Stimulated activated CD4-positive, alpha-beta T cell treated with anti-CD3 and anti-CD28 coated beads, Interleukin-15, amount 100 ng/mL, for 24 hours (primary cell): ENCODE data around the gene PRRT3.
"Not testable (repeated sequence)": the region's sequence is repeated elsewhere in the genome, so short reads cannot be mapped to it uniquely, and the experiment has no call there.

Source experiments
- DNase-seq: peaks from one replicate; pipeline ENCODE4 v3.0.0-alpha.2; 2020

PRRT3 gene

DNA sequence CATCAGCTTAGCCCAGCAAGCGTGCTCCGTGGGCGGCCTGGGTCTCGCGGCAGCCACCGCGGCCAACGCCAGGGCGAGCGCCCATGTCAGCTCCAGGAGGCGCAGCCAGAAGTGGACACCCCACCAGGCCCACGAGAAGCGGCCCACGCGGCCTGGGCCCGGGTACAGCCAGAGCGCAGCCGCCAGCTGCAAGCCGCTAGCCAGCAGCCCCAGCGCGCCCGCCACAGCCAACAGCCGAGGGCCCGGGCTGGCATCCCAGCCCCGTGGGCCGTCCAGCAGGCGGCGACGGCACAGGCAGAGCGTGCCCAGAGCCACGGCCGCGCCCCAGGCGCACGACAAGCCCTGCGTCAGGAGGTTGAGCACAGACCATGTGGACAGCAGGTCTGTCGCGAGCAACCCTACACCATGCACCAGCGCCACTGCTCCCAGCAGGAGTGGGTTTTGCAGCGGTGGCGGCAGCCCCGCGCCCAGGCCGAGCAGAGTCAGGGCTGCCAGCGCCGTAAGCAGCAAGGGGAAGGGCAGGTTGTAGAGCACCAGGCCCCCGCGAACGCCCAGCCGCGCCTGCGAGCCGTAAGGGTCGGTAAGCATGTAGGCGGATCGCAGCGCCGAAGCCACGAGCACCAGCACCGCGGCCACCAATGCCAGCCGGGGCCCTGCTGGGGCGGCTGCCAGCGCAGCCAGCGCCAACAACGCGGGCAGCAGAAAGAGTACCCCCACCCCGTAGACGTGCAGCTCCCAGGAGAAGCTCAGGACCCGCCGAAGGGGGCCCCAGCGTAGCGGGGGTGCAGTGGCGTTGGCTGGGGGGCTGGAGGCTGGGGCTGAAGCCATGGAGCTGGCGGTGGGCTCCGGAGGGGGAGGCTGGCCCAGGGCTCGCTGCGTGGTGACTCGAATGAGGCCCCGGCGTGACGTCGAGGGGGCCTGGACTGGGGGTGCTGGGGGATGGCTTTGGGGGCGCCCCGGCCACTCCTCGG lies 4.9 kb downstream of the PRRT3 start:
- DNase-seq: no peak

DNA sequence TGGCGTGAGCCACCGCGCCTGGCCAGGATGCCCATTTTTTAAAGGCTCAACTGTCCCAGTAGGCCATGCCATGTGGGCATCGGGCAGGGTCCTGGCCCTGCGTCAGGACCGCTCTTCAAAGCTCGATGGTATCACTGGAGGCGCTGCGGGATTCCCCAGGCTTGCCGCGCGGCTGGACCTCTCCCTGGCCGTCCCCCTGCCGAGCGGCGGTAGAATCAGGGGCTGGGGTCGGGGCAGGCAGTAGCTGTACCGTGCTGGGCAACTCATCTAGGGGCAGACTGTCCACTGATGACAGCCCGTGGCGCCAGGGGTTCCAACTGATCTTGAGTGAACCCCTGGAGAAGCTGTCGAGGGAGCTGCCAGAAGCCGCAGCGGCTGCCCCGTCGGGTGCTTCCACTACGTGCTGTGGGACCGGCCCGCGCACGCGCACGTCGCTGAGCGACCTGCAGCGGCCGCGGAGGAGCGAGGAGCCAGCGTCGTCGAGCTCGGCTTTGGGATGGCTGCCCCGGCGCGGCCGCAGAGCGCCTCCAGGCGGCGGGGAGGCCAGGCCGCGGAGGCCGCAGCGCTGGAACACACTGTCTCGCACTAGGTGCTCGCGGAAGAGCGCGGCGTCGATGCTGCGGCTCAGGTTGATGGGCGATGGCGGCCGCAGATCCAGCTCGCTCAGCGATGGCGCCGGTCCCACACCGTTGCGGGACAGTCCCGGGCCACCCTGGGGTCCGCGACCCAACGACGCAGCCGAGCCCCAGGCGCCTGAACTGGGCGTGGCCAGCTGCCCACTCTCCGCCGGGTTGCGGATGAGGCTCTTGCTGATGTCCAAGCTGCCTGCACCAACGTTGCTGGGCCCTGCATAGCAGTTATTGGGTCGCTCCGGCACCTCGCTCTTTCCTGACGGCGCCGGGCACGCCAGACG lies 5.8 kb downstream of the PRRT3 start:
- DNase-seq: peak; percentile 85

DNA sequence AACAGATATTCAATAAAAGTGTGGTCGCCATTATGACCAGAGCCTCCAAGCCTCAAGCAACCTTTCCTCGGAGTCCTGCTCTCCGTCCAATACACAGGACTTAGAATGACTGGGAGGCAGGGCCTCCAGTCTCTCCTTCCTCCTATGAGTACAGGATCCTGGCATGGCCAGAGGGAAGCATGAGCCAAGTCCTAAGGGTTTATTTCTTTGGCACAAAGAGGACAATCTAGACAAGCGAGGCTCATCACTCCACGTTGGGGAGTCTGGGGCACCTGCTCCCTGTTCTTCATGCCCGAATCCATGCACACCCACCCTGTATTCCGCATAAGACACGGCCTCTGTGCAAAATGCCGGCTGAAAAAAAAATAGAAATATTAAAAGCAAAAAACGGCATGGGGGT lies 6.8 kb downstream of the PRRT3 start:
- DNase-seq: no peak

DNA sequence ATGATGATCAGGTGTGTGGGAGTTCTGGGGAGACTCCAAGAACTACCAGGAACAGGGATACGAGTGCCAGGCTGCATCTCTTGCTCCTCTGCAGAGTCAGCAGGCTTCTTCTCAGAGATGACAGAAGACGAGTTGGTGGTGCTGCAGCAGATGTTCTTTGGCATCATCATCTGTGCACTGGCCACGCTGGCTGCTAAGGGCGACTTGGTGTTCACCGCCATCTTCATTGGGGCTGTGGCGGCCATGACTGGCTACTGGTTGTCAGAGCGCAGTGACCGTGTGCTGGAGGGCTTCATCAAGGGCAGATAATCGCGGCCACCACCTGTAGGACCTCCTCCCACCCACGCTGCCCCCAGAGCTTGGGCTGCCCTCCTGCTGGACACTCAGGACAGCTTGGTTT lies 7.9 kb downstream of the PRRT3 start:
- DNase-seq: no peak

DNA sequence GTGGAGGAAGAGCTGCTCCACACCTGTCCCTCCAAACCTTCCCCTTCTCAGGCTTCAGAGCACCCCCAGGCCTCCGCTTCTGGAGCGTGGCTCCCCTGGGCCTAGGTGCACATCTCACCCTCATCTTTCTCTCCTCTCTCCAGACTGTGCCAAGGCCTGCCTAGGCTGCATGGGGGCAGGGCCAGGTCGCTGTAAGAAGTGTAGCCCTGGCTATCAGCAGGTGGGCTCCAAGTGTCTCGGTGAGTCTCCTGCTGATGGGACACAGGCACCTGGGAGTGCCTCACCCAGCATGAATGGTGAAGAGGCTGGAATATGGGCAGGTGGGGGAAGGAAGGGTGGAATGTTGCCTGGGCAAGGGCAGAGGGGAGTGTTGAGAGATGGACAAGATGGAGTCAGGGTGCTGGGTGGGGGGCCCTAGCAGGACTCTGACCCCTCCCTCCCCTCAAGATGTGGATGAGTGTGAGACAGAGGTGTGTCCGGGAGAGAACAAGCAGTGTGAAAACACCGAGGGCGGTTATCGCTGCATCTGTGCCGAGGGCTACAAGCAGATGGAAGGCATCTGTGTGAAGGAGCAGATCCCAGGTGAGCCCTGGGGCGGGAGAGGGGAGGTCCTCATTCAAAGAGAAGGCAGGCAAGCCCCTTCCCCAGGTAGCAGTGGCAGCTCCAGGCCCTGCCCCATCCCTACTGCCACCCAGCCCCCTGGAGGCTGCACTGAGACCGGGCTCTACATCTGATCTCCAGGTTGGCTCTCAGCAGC lies 9.1 kb downstream of the PRRT3 start:
- DNase-seq: no peak

DNA sequence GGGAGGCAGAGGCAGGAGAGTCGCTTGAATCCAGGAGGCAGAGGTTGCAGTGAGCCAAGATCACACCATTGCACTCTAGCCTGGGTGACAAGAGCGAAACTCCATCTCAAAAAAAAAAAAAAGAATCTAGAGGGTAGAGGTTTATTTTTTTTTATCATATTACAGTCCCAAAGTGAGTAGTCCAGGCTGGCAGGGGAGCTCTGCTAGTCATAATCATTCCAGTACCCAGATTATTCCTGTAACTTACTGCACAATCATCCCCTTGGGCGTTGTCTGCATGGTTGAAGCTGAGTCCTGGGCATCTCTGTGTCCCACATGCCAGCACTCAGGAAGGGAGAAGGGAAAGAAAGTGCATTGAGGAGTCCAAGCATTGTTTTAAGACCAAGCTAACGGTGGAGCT lies 10.0 kb downstream of the PRRT3 start:
- no peak for DNase-seq

DNA sequence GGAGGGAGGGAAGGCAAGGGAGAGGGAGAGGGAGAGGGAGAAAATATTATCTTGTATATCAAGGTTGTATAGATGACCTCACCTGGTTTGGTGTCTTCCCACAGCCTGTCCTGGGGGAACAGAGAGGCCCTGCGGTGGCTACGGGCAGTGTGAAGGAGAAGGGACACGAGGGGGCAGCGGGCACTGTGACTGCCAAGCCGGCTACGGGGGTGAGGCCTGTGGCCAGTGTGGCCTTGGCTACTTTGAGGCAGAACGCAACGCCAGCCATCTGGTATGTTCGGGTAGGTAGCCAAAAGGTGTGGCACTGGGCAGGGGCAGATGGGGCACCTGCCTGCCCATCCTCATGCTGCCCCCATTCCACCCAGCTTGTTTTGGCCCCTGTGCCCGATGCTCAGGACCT lies 11.5 kb downstream of the PRRT3 start:
- DNase-seq: no peak

DNA sequence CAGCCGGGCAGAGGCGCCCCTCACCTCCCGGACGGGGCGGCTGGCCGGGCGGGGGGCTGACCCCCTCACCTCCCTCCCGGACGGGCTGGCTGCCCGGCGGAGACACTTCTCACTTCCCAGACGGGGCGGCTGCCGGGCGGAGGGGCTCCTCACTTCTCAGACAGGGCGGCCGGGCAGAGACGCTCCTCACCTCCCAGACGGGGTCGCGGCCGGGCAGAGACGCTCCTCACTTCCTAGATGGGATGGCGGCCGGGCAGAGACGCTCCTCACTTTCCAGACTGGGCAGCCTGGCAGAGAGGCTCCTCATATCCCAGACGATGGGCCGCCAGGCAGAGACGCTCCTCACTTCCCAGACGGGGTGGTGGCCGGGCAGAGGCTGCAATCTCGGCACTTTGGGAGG lies 12.3 kb downstream of the PRRT3 start:
- DNase-seq: not testable (repeated sequence)

DNA sequence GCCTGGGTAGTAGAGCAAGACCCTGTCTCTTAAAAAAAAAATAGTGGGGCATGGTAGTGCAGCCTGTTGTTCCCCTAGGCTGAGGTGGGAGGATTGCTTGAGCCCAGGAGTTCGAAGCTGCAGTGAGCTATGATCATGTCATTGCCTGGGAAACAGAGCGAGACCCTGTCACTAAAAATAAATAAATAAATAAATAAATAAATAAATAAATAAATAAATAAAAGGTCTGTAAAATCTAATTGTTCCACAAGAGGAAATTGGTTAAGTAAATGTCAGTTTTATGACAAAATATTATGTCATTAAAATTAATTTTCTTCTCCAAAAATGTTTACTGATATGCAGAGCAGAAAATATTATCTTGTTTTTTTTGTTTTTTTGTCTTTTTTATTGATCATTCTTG lies 13.2 kb downstream of the PRRT3 start:
- DNase-seq: no peak

DNA sequence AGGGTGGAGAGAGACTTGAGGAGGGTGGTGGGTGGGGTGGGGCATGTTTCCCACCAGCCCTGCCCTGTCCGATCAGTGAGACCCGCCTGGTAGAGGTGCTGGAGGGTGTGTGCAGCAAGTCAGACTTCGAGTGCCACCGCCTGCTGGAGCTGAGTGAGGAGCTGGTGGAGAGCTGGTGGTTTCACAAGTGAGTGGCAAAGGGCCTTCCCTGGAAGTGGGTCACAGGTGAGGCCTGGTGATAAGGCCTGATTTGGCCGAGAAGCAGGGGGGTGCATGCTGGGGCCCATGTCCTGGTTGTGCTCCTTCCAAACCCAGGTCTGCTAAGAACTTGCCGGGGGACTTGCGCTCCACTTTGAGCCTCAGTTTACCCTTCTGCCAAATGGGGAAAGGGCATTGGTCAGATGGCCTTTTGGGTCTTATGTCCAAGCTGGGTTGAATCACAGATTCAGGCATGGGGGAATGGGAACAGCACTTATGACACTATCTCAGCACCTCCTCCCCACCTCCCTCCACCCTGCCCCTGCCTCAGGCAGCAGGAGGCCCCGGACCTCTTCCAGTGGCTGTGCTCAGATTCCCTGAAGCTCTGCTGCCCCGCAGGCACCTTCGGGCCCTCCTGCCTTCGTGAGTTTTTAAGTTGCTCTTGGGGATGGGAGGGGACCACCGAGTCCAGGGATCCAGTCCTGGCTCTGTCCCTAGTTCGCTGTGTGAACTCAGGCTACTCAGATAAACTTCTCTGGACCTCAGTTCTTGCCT lies 14.5 kb downstream of the PRRT3 start:
- no peak for DNase-seq

DNA sequence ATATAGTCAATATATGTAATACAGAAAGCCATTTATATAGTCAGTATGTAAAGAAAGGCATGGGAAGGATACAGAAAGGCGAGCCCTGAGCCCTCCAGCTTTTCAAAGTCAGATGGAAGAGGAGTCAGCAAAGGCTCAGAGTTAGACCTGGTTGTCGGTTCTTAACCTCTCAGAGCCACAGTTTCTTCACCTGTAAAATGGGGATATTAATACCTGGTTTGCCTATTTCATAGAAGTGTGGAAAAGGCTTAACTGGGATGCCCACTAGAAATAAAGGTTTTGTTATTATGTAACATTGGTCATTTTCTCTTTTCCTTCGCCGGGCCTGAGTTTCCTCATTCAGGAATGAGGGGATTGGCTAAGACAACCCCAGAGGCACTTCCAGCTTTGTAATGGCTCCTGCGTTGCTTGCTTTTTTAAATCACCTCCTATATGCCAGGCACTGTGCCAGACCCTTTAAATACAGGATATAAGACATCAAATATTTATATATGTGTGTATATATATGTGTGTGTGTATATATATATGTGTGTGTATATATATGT lies 16.2 kb downstream of the PRRT3 start:
- DNase-seq: no peak

DNA sequence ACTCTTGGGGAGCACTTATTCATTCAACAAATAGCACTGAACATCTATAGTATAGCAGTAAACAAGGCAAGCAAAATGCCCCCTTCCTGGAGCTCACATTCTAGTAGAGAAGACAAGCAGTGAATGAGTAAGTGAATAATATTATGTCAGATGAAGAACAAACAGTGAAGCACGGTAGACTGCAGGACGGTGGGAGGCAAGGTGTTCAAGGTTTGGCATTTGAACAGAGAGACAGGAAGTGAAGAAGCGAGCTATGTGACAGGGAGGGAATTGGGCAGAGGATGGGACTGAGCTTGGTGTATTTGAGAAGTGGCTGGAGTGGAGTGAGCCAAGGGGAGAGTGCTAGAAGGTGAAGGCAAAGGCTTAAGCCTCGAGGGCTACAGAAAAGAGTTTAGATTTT lies 17.2 kb downstream of the PRRT3 start:
- DNase-seq: no peak

DNA sequence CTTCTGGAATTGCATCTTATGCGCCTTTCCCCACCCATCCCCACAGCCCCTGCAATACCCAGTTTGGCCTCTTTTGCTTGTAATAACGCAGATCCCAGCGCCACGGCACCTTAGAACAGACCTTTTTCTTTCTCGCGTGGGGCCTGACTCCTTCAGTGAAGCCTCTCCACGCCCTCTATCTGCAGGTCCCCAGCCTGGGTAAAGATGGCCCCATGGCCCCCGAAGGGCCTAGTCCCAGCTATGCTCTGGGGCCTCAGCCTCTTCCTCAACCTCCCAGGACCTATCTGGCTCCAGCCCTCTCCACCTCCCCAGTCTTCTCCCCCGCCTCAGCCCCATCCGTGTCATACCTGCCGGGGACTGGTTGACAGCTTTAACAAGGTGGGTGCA lies 18.0 kb downstream of the PRRT3 start:
- peak; percentile 25 for DNase-seq

DNA sequence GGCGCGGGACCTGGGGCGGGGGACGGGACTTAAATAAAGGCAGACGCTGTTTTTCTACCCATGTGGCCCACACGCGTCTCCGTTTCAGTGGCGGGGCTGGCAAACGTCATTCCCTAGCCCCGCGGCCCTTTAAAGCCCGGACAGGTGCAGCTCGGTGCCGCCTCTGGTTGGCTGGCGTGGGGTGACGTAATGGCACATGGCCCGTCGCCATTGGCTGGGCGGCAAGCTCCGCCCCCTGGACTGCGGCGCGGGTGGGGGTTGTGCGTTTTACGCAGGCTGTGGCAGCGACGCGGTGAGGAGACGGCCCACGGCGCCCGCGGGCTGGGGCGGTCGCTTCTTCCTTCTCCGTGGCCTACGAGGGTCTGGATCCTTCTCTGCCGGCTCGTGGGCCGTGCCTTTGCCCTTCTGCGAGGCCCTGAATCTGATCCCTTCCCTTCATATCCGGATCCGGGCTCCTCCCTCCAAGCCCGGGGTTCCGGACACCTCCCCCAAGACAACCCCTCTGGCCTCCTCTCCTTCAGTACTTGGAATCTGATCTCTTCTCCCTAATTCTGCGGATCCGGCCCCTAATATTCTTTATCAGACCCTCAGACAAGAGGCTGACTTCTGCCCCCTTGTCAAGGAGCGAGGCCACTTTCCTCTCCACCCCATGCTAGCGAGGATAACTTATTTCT lies 18.5 kb downstream of the PRRT3 start, which contains the start of gene CRELD1:
Gene CRELD1, plus strand, starts transcription at position 274 of the 674 bp plus-strand sequence. CDS start 605 bp downstream, outside the sequence.
- DNase-seq: peak; percentile 98

DNA sequence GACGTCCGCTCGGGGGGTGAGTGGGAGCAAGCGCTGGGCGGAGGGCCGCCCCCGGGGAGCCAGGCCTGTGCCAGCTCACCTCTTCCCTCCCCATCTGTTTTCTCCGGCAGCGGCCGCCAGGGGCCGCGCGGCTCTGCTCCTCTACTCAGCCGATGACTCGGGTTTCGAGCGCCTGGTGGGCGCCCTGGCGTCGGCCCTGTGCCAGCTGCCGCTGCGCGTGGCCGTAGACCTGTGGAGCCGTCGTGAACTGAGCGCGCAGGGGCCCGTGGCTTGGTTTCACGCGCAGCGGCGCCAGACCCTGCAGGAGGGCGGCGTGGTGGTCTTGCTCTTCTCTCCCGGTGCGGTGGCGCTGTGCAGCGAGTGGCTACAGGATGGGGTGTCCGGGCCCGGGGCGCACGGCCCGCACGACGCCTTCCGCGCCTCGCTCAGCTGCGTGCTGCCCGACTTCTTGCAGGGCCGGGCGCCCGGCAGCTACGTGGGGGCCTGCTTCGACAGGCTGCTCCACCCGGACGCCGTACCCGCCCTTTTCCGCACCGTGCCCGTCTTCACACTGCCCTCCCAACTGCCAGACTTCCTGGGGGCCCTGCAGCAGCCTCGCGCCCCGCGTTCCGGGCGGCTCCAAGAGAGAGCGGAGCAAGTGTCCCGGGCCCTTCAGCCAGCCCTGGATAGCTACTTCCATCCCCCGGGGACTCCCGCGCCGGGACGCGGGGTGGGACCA lies 19.2 kb downstream of the PRRT3 start:
- peak; percentile 93 for DNase-seq

DNA sequence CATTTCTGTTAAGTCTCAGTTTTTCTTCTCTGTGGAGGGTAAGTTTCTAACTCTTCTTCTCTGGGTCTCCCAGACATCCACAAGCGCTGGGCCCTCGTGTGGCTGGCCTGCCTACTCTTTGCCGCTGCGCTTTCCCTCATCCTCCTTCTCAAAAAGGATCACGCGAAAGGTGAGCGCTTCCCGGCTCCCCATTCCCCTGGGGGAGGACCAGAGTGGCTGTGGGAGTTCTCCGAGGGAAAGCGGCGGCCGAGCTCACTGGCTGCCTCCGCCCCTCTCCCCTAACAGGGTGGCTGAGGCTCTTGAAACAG lies 19.7 kb downstream of the PRRT3 start:
- DNase-seq: no peak

DNA sequence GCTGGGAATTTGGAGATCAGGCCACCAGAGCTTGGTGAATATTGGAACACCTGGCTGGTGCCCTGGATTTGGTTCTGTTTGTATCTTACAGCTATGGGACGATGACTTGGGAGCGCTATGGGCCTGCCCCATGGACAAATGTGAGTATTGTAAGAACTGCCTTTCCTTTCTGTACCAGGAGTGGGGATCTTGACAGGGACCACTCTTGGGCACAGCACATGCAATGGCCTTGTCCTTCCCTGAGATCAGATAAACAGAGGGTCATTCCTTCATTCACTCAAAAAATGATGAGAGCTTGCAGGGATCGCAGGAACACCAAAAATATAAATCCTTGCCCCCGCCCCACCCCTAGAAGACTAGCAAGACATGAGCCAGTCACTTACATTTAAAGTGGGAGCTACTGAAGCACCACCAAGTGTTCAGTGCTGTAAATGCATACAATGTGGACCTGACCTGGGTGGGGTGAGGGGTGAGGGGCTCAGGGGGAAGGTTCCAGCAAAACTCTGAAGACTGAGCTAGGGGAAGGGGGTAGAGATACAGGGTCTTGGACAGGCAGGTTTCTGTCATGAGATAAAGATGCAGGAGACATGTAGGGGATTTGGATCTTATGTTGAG lies 21.3 kb downstream of the PRRT3 start:
- no peak for DNase-seq

DNA sequence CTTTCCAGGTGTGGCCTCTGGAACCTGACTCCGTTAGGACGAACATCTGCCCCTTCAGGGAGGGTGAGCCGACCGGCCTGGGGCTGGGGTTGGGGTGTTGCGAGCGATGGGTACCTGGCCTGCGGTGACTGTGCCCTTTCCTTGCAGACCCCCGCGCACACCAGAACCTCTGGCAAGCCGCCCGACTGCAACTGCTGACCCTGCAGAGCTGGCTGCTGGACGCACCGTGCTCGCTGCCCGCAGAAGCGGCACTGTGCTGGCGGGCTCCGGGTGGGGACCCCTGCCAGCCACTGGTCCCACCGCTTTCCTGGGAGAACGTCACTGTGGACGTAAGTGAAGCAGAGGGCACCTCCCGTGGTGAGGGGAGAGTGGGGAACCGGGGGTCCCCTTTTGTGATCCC lies 24.1 kb downstream of the PRRT3 start:
- no peak for DNase-seq

DNA sequence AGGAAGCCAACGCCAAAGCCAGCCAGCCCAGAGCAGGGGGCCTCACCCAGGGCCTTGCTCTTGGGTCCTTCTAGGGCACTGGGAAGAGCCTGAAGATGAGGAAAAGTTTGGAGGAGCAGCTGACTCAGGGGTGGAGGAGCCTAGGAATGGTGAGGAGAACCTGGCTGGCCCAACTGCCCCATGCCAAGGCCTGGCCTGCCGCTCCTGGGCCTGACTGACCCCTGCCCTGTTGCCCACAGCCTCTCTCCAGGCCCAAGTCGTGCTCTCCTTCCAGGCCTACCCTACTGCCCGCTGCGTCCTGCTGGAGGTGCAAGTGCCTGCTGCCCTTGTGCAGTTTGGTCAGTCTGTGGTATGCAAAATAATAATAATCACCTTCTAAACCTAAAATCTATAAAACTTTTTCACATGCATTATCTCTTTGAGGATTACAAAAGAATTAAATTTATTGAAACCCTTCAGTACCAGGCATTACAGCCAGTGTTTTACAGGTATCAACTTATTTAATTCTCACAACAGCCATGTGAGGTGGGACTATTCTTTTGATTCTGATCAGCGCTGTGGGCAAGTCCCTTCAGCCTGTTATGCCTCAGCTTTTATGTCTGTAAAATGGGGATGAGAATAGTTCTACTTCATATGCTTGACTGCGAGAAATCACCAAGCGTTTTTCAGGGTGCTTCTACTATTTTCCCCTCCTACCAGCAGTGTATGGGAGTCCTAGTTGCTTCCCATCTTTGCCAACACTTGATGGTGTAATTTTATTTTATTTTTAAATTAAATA lies 33.8 kb downstream of the PRRT3 start:
- DNase-seq: no peak
